Chondrocyte (in vitro differentiated cells): ENCODE measurements around the gene SLC6A6. TPM values are rescaled to one million over a fixed set of nuclear protein-coding genes. Genes with fewer than 3 reads are reported as not detected.
A peak's percentile ranks its signal among the peaks of the same experiment; 100 is the strongest.

ENCODE experiments used
- DNase-seq: peaks from one replicate; pipeline ENCODE4 v3.0.0; 2021; ENCODE audit warnings: mixed read lengths, low spot score
- H3K27ac Mint-ChIP-seq: one replicate; pipeline ENCODE4 v1.8.0; 2021; ENCODE audit warnings: mild to moderate bottlenecking, moderate library complexity, mixed read lengths; ENCODE audit not compliant: unreplicated experiment
- H3K27me3 Mint-ChIP-seq: 2 replicates; pipeline ENCODE4 v1.8.0; 2021; ENCODE audit warnings: low read depth, mixed read lengths
- H3K36me3 Mint-ChIP-seq: 2 replicates; pipeline ENCODE4 v1.8.0; 2021; ENCODE audit warnings: low read depth, mixed read lengths
- H3K4me1 Mint-ChIP-seq: 2 replicates; pipeline ENCODE4 v1.8.0; 2021; ENCODE audit warnings: low read depth, mild to moderate bottlenecking, mixed read lengths
- H3K4me3 Mint-ChIP-seq: one replicate; pipeline ENCODE4 v1.8.0; 2021; ENCODE audit warnings: mild to moderate bottlenecking, moderate library complexity, mixed read lengths; ENCODE audit not compliant: unreplicated experiment
- H3K9me3 Mint-ChIP-seq: 2 replicates; pipeline ENCODE4 v1.8.0; 2021; ENCODE audit warnings: low read depth, mixed read lengths
- total RNA-seq: library from RNA; stranded (reverse); gene quantifications from 3 replicates; pipeline ENCODE4 v1.2.1, GENCODE V29; 2021
- TF ChIP-seq, protein P1 (sequence below): fragments of 200-600 bp; sonication (generic); IDR thresholded peaks from 2 replicates; pipeline ENCODE4 v1.5.0; 2021; ENCODE audit warnings: antibody characterized with exemption, mild to moderate bottlenecking, moderate library complexity

The SLC6A6 gene
- total RNA-seq, 1 donor from 2014 or later, result 46.0 TPM

DNA sequence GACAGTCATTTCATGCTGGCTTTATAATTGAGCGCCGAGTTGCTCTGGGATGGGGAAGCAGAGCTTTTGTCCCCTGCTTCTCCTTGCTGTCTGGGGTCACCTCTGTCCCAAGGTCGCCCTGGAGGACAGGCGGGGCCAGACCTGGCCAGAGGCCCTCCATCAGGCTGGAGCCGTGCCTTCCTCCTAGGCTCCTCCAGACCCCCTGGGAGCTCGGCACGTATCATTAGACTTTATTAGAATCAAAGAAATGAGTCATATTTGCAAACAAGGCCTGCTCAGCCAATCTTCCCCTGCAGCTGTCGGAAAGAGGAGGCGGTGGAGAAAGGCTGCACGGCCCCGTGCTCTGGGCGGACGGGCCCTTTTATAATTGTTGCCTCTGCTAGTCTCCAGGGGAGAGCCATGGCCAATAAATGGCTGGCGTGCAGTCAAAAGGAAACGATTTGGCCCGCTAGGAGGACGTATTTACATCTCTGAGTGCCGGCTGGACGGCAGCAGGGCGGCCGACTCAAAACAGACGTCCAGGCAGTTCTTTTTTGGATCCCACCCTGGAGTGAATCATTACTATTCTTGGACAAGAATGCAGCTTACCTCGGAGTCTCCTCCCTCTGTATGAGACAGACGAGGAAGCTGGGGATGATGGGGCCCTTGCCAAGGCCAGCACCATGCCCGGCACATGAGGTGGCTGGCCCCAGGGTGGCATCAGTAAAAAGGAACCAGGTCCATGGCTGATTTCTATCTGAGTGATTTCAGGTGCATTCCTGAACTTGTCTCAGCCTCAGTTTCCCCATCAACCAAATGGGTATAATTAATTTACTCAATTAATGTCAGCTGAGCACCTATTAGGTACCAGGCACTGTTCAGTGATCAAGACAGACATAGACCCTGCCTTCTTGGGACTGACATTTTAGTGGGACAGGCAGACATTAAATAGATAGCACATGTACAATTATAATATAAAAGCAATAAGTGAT is 50.6 kb downstream of the SLC6A6 start:
- Mint-ChIP-seq H3K27me3 (no peaks in the 10 kb centered on the region), H3K4me3 (no peak overlapping the region), H3K27ac (peak overlapping the region; percentile 95), H3K4me1 (peaks cover 47% of the 10 kb centered on the region), H3K36me3 (peaks cover 26% of the 10 kb centered on the region), H3K9me3 (peaks cover 3% of the 10 kb centered on the region)
- TF ChIP-seq, protein P1, sequence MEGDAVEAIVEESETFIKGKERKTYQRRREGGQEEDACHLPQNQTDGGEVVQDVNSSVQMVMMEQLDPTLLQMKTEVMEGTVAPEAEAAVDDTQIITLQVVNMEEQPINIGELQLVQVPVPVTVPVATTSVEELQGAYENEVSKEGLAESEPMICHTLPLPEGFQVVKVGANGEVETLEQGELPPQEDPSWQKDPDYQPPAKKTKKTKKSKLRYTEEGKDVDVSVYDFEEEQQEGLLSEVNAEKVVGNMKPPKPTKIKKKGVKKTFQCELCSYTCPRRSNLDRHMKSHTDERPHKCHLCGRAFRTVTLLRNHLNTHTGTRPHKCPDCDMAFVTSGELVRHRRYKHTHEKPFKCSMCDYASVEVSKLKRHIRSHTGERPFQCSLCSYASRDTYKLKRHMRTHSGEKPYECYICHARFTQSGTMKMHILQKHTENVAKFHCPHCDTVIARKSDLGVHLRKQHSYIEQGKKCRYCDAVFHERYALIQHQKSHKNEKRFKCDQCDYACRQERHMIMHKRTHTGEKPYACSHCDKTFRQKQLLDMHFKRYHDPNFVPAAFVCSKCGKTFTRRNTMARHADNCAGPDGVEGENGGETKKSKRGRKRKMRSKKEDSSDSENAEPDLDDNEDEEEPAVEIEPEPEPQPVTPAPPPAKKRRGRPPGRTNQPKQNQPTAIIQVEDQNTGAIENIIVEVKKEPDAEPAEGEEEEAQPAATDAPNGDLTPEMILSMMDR, result peak; percentile 59
- DNase-seq, result no peak

GRCh38 chr3:14453876-14454638 is 51.7 kb downstream of the SLC6A6 start:
- Mint-ChIP-seq H3K4me3 (no peak overlapping the region), H3K27me3 (no peaks in the 10 kb centered on the region), H3K9me3 (no peaks in the 10 kb centered on the region), H3K36me3 (peaks cover 18% of the 10 kb centered on the region), H3K4me1 (peaks cover 52% of the 10 kb centered on the region), H3K27ac (peak overlapping the region; percentile 61)
- DNase-seq, result no peak
- TF ChIP-seq, protein P1, result no peak

- Mint-ChIP-seq H3K27ac (peak overlapping the region; percentile 61), H3K4me1 (peaks cover 50% of the 10 kb centered on the region), H3K4me3 (no peak overlapping the region), H3K9me3 (no peaks in the 10 kb centered on the region), H3K36me3 (peaks cover 17% of the 10 kb centered on the region), H3K27me3 (no peaks in the 10 kb centered on the region)
- DNase-seq, result no peak
- TF ChIP-seq, protein P1, result no peak
Observed at GRCh38 chr3:14454639-14455310, 52.4 kb downstream of the SLC6A6 start.

DNA sequence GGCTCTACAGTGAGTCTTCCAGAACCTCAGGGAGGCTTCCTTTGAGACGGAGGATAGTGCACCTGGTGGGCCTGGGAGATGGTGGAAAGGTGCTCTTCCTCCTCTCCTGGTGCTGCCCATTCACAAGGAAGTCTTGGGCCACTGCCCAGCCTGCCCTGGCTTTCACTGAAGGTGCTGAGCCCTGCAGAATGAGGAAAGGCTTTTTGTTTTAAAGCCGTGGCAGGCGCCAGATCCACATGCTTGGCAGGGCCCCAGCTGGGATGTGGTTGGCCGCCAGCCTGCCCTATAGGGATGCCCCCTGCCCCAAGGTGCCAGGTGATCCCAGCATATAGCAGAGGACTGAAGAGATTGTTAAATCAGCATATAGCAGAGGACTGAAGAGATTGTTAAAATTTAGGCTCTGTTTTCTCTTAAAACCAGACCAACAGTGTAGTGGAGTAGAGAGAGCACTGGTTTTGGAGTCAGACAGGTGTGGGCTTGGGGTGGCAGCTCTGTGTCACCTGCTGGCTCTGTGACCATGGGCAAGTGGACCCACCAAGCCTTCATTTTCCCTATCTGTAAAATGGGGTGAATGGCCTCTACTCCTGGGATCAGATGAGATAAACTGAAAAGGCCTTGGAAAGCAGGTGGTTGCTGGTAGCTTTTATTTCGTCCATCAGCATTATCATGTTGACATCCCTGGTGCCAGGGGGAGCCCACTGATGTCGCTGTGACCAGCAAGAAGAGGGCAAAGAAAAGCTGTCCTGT is 53.3 kb downstream of the SLC6A6 start:
- Mint-ChIP-seq H3K27me3 (no peaks in the 10 kb centered on the region), H3K9me3 (no peaks in the 10 kb centered on the region), H3K4me3 (no peak overlapping the region), H3K4me1 (peaks cover 58% of the 10 kb centered on the region), H3K27ac (no peak overlapping the region), H3K36me3 (peaks cover 13% of the 10 kb centered on the region)
- DNase-seq, result no peak
- TF ChIP-seq, protein P1, result no peak
